ENCODE results near the gene GATAD1. TPM values are rescaled to one million over a fixed set of nuclear protein-coding genes. Genes with fewer than 3 reads are reported as not detected.
"Not testable (repeated sequence)": the region's sequence is repeated elsewhere in the genome, so short reads cannot be mapped to it uniquely, and the experiment has no call there.

Gene GATAD1
- total and polyA plus RNA-seq, 12 donors, result 10.0 to 25.2 (median 14.2) TPM

- 95 to 96% methylated on average over 4 of the region's 4 CpGs for WGBS, 2 donors
- Histone ChIP-seq H3K27me3 (no peaks in the 10 kb centered on the region), H3K27ac (no peak overlapping the region), H3K9me3 (no peaks in the 10 kb centered on the region), H3K4me1 (no peaks in the 10 kb centered on the region), H3K4me3 (no peak overlapping the region), H3K36me3 (peaks cover 0 to 58% (median 0%) of the 10 kb centered on the region in 9 donors)
- TF ChIP-seq, protein P1, sequence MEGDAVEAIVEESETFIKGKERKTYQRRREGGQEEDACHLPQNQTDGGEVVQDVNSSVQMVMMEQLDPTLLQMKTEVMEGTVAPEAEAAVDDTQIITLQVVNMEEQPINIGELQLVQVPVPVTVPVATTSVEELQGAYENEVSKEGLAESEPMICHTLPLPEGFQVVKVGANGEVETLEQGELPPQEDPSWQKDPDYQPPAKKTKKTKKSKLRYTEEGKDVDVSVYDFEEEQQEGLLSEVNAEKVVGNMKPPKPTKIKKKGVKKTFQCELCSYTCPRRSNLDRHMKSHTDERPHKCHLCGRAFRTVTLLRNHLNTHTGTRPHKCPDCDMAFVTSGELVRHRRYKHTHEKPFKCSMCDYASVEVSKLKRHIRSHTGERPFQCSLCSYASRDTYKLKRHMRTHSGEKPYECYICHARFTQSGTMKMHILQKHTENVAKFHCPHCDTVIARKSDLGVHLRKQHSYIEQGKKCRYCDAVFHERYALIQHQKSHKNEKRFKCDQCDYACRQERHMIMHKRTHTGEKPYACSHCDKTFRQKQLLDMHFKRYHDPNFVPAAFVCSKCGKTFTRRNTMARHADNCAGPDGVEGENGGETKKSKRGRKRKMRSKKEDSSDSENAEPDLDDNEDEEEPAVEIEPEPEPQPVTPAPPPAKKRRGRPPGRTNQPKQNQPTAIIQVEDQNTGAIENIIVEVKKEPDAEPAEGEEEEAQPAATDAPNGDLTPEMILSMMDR (IDR thresholded peaks at IDR 0.05), result no peak
- intact Hi-C loops (cut with DNase I), result no loop called here
- ATAC-seq (no peak), DNase-seq (no peak)
Measured at GRCh38 chr7:92478711-92479110, 31.4 kb downstream of the GATAD1 start.

- WGBS, 2 donors, result 95% methylated on average over 4 of the region's 4 CpGs
- DNase-seq; H3K27me3 ChIP-seq; H3K9me3 ChIP-seq; ATAC-seq; intact Hi-C loops (cut with DNase I); H3K27ac ChIP-seq; H3K4me1 ChIP-seq; H3K4me3 ChIP-seq: not testable (repeated sequence)
- peaks cover 0 to 56% (median 0%) of the 10 kb centered on the region in 9 donors for H3K36me3 ChIP-seq
Measured at GRCh38 chr7:92479146-92479545, 31.9 kb downstream of the GATAD1 start.

DNA sequence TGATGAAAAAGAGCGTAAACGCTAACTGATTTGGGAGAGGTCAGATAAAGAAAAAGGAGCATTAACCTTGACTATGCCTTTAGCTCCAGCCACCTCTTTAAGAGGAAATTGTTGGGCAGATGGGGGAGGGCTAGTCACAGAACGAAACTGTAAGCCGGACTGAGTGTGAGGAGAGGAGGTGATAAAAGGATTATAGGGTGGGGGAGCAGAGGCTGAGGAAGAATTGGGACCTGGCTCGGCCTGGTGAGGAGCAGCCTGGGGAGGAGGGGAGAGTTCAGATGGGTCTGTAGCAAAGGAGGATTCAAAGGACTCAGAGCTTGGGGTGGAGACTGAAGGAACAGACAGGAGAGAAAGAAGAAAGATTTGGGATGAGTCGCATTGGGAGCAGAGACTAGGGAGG lies 36.3 kb downstream of the GATAD1 start:
- H3K4me1 ChIP-seq; H3K27me3 ChIP-seq; DNase-seq; ATAC-seq; H3K4me3 ChIP-seq; H3K9me3 ChIP-seq; intact Hi-C loops (cut with DNase I); H3K27ac ChIP-seq: not testable (repeated sequence)
- 69 to 70% methylated on average over 6 of the region's 6 CpGs for WGBS, 2 donors
- peaks cover 0 to 53% (median 11%) of the 10 kb centered on the region in 9 donors for H3K36me3 ChIP-seq

- ATAC-seq; H3K9me3 ChIP-seq; H3K27ac ChIP-seq; DNase-seq; intact Hi-C loops (cut with DNase I); H3K4me1 ChIP-seq; H3K27me3 ChIP-seq; H3K4me3 ChIP-seq: not testable (repeated sequence)
- H3K36me3 ChIP-seq, result peaks cover 0 to 58% (median 17%) of the 10 kb centered on the region in 9 donors
- WGBS, 2 donors, result 95 to 96% methylated on average over 6 of the region's 6 CpGs
Measured at GRCh38 chr7:92484226-92484625, 36.9 kb downstream of the GATAD1 start.

- DNase-seq (no peak), ATAC-seq (peak in 5 of 8 donors; percentile 19 to 65 (median 57))
- intact Hi-C loops (cut with DNase I), result no loop called here
- Histone ChIP-seq H3K4me1 (peaks cover 0 to 12% (median 0%) of the 10 kb centered on the region in 9 donors), H3K9me3 (no peaks in the 10 kb centered on the region), H3K36me3 (peaks cover 0 to 65% (median 28%) of the 10 kb centered on the region in 9 donors), H3K27ac (peak overlapping the region in 2 of 10 donors; percentile 45 to 53), H3K27me3 (no peaks in the 10 kb centered on the region), H3K4me3 (no peak overlapping the region)
- TF ChIP-seq, protein P1 (IDR thresholded peaks at IDR 0.05), result no peak
- 90 to 95% methylated on average over 2 of the region's 2 CpGs for WGBS, 2 donors
Measured at GRCh38 chr7:92485267-92485892, 38.1 kb downstream of the GATAD1 start.

DNA sequence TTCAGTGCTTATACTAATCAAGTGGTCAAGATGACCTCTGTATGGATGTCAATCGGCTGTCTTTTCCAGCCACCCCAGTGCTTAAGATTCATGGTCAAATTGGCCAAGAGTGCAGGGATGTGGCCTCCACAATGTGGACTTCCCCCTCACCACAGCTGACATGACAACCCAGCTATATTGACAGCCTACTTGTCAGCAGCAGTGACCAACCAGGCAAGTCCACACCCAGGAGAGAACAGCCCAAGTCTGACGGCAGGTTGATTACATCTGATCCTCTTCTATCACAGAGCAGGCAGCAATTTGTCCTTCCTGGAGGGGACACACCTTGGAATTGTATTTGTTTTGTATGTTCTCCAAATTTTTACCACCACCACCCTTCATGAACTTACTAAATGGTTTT lies 38.7 kb downstream of the GATAD1 start:
- H3K36me3 ChIP-seq, result peaks cover 0 to 71% (median 28%) of the 10 kb centered on the region in 9 donors
- TF ChIP-seq, protein P1 (IDR thresholded peaks at IDR 0.05), result no peak
- peaks cover 0 to 12% (median 0%) of the 10 kb centered on the region in 9 donors for H3K4me1 ChIP-seq
- H3K27ac ChIP-seq, result peak overlapping the region in 3 of 10 donors; percentile 36 to 53 (median 45)
- DNase-seq, result no peak
- no peaks in the 10 kb centered on the region for H3K9me3 ChIP-seq
- no peaks in the 10 kb centered on the region for H3K27me3 ChIP-seq
- WGBS, 2 donors, result 62 to 78% methylated on average over 2 of the region's 2 CpGs
- intact Hi-C loops (cut with DNase I), result no loop called here
- H3K4me3 ChIP-seq, result no peak overlapping the region
- ATAC-seq, result peak in 3 of 8 donors; percentile 29 to 49 (median 31)
